ENCODE results near the gene NKPD1.

The NKPD1 gene

GRCh38 chr19:45172173-45172572, 11.4 kb upstream of the NKPD1 start:
- no peak for DNase-seq (ENCODE audit: low read depth)
- no peak overlapping the region for H3K4me3 ChIP-seq (ENCODE audit: low read depth, low read length)
- TF ChIP-seq CTCF (IDR thresholded peaks at IDR 0.05; ENCODE audit: low read depth, low read length) (no peak), POLR2A (IDR thresholded peaks at IDR 0.05; ENCODE audit: extremely low read depth, insufficient read length) (no peak), MAX (IDR thresholded peaks at IDR 0.05; ENCODE audit: low read depth, low read length) (no peak), MYC (IDR thresholded peaks at IDR 0.05; ENCODE audit: low read depth, low read length) (no peak)

- DNase-seq (ENCODE audit: low read depth), result no peak
- TF ChIP-seq POLR2A (IDR thresholded peaks at IDR 0.05; ENCODE audit: extremely low read depth, insufficient read length), result no peak
- TF ChIP-seq MYC (IDR thresholded peaks at IDR 0.05; ENCODE audit: low read depth, low read length), result no peak
- TF ChIP-seq CTCF (IDR thresholded peaks at IDR 0.05; ENCODE audit: low read depth, low read length), result no peak
- no peak for TF ChIP-seq MAX (IDR thresholded peaks at IDR 0.05; ENCODE audit: low read depth, low read length)
- H3K4me3 ChIP-seq (ENCODE audit: low read depth, low read length), result no peak overlapping the region
These were observed 10.4 kb upstream of the NKPD1 start for GRCh38 chr19:45171211-45171623.

GRCh38 chr19:45170146-45171106, 9.6 kb upstream of the NKPD1 start:
- TF ChIP-seq CTCF (IDR thresholded peaks at IDR 0.05; ENCODE audit: low read depth, low read length), result no peak
- TF ChIP-seq MYC (IDR thresholded peaks at IDR 0.05; ENCODE audit: low read depth, low read length), result no peak
- no peak for TF ChIP-seq MAX (IDR thresholded peaks at IDR 0.05; ENCODE audit: low read depth, low read length)
- TF ChIP-seq POLR2A (IDR thresholded peaks at IDR 0.05; ENCODE audit: extremely low read depth, insufficient read length), result no peak
- no peak for DNase-seq (ENCODE audit: low read depth)
- no peak overlapping the region for H3K4me3 ChIP-seq (ENCODE audit: low read depth, low read length)

- no peak for DNase-seq (ENCODE audit: low read depth)
These were observed 8.8 kb upstream of the NKPD1 start for GRCh38 chr19:45169602-45170001.

GRCh38 chr19:45168767-45169351, 8.1 kb upstream of the NKPD1 start:
- TF ChIP-seq MYC (IDR thresholded peaks at IDR 0.05; ENCODE audit: low read depth, low read length), result no peak
- TF ChIP-seq POLR2A (IDR thresholded peaks at IDR 0.05; ENCODE audit: extremely low read depth, insufficient read length), result no peak
- no peak for TF ChIP-seq MAX (IDR thresholded peaks at IDR 0.05; ENCODE audit: low read depth, low read length)
- no peak for TF ChIP-seq CTCF (IDR thresholded peaks at IDR 0.05; ENCODE audit: low read depth, low read length)
- DNase-seq (ENCODE audit: low read depth), result no peak

More at GRCh38 chr19:45169602-45170001, 8.8 kb upstream of the NKPD1 start:
- H3K4me3 ChIP-seq (ENCODE audit: low read depth, low read length), result no peak overlapping the region
- no peak for TF ChIP-seq CTCF (IDR thresholded peaks at IDR 0.05; ENCODE audit: low read depth, low read length)
- TF ChIP-seq MAX (IDR thresholded peaks at IDR 0.05; ENCODE audit: low read depth, low read length), result no peak
- TF ChIP-seq MYC (IDR thresholded peaks at IDR 0.05; ENCODE audit: low read depth, low read length), result no peak
- TF ChIP-seq POLR2A (IDR thresholded peaks at IDR 0.05; ENCODE audit: extremely low read depth, insufficient read length), result no peak

More at GRCh38 chr19:45168767-45169351, 8.1 kb upstream of the NKPD1 start:
- no peak overlapping the region for H3K4me3 ChIP-seq (ENCODE audit: low read depth, low read length)

Data from NB4 (cell line).